ENCODE measurements around the gene FADS3. TPM values are rescaled to one million over a fixed set of nuclear protein-coding genes. Genes with fewer than 3 reads are reported as not detected.

The FADS3 gene
- total and polyA plus RNA-seq, 2 experiments from 2014 or later = 44.4 to 73.5 TPM

GRCh38 chr11:61864814-61865775 lies 26.2 kb downstream of the FADS3 start:
- no peaks in the 10 kb centered on the region for H3K9me2 ChIP-seq (ENCODE audit: insufficient read depth)
- H3F3A ChIP-seq (replicated peaks; ENCODE audit: low read depth) = peaks cover 11% of the 10 kb centered on the region
- ATAC-seq = no peak
- no peak overlapping the region for H3K4me2 ChIP-seq
- H3K9me3 Mint-ChIP-seq = no peaks in the 10 kb centered on the region; the same call in 2 of the 3 replicates
- H4K20me1 ChIP-seq (replicated peaks; ENCODE audit: insufficient read depth) = peaks cover 2% of the 10 kb centered on the region; the same call in 1 of the 2 replicates
- no peaks in the 10 kb centered on the region for H3K27me3 ChIP-seq (ENCODE audit: insufficient read depth)
- H3K79me2 ChIP-seq (replicated peaks; ENCODE audit: insufficient read depth) = no peaks in the 10 kb centered on the region
- H3K4me3 Mint-ChIP-seq = no peak overlapping the region
- 0 out of 2 replicates have a peak, but pooled peaks cover 3% of the 10 kb centered on the region for H3K4me1 ChIP-seq (ENCODE audit: insufficient read depth)
- DNase-seq (ENCODE audit: low spot score) = no peak
- no peak overlapping the region for H3K27ac Mint-ChIP-seq
- H2AFZ ChIP-seq = no peak overlapping the region
- H3K4me3 ChIP-seq = no peak overlapping the region
- H3K27ac ChIP-seq (ENCODE audit: low read depth) = no peak overlapping the region
- TF ChIP-seq CREB1 (CRISPR knock-in tag; IDR thresholded peaks at IDR 0.05; ENCODE audit: low read depth) (no peak), EZH2 (IDR thresholded peaks at IDR 0.05; ENCODE audit: low read depth, unreplicated experiment) (no peak), NANOG (IDR thresholded peaks at IDR 0.05; ENCODE audit: borderline replicate concordance) (no peak), ZNF331 (CRISPR knock-in tag; IDR thresholded peaks at IDR 0.05; ENCODE audit: low read depth) (no peak), ZNF114 (CRISPR knock-in tag; IDR thresholded peaks at IDR 0.05) (no peak), ZNF462 (CRISPR knock-in tag; IDR thresholded peaks at IDR 0.05) (no peak)
- H3K36me3 Mint-ChIP-seq (ENCODE audit: low read depth) = peaks cover 53% of the 10 kb centered on the region
- H3K27me3 Mint-ChIP-seq (ENCODE audit: insufficient read depth, low read depth, poor library complexity) = peaks cover 4% of the 10 kb centered on the region
- peaks cover 11% of the 10 kb centered on the region for H3K4me1 Mint-ChIP-seq
- H3K36me3 ChIP-seq (ENCODE audit: insufficient read depth) = peaks cover 15% of the 10 kb centered on the region
